IPS DF 4.7 (cell line): ENCODE results near the gene MYO18A.

ENCODE experiments used
- DNase-seq: peaks from one replicate; pipeline ENCODE4 v3.0.0-alpha.2; 2013; ENCODE audit warnings: low spot score; ENCODE audit errors: extremely low read depth

The MYO18A gene

DNA sequence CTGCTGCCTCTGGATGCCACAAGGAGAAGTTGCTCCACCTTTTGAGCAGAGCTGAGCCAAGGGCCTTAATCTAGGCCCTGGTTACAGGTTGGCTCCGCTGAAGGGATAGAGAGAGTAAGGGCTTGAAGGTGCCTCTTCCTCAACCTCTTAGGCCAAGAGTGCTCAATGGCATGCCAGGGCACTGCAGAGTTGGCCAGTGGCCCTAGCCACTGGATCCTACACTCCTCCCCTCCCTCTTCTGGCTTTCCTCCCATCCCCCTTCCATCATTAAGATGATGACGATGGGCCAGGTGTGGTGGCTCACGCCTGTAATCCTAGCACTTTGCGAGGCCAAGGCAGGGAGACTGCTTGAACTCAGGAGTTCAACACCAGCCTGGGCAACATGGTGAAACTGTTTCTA lies 50.5 kb downstream of the MYO18A start:
- DNase-seq, result no peak

DNA sequence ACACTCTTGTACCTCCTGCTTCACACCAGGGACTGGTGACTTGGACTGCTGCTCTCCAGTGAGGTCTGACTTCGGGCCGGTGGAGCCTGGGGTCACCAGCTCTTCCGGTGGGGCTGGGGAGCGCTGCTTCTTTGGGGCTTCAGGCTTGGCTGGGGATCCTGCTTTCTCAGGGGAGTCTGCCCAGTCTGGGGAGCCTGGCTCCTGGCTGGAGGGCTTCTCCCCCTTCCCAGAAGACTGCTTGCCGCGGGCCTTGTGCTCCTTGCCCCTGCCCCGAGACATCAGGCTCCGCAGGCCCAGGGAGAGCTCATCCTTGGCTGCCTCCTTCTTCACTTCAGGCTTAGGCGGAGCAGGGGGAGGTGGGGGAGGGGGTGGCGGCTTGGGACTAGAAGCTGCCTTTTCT lies 52.4 kb downstream of the MYO18A start:
- no peak for DNase-seq

DNA sequence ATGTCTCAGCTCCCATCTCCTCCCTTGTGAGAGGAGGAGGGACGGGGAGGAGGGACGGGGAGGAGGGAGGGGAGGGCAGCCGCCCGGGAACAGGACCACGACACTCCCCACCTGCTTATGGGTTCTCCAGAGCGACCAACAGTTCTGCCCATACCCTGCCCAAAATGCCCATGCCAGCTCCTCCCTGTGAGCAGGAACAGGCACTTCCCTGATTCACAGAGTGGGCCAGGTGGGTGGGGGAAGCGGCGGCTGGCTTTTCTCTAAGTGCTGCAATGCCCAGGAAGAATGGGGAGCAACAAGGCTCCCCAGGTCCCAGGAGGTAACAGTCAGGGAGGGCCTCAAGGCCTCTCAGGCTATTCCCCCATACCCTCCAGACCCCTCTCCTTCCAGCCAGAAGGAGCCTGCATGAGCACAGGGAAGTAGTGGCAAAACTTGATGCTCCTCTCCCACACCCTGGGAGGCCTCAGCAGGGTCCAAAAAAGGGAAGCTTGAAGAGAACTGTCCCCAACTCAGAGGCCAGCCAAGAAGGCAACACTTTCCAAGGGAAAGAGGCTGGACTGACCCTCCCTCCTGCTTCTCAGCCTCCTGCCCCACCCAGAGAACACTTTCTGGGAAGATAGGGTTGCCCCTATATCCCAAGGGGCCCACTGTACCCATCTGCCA lies 53.8 kb downstream of the MYO18A start:
- DNase-seq, result no peak

DNA sequence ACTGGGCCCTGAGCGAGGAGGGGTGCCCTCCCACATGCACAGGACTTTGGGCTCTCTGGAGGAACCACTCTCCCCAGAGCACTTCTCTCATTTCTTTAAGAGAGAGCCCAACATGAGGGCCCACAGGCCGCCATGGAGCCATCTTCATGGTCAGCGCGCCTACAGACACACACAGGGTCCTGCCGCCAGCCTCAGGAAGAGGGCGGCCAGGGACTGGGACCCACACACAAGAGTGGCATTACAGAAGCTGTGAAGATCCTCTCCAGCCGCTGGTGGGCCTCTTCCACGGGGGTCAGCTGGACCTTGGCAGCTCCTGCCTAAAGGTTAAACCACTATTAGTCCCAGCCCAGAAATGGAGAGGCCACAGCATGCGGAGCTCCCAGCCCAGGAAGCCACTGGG lies 54.5 kb downstream of the MYO18A start:
- DNase-seq, result no peak

DNA sequence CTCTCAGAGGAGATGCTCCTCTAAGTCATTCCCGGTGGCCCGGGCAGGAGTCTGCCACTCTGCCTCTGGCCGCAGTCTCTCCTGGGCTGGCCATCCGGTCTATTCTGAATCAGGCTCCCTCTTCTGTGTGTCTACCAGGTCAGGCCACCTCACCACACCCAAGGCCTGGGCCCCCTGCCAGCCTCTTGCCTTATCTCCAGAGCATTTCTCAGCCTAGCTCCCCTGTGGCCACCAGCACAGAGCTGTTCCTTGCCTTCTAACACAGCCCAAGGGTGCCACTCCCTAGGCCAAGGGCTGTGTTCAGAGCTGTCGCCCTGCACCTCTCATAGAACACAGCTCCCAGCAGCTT lies 55.3 kb downstream of the MYO18A start:
- no peak for DNase-seq

DNA sequence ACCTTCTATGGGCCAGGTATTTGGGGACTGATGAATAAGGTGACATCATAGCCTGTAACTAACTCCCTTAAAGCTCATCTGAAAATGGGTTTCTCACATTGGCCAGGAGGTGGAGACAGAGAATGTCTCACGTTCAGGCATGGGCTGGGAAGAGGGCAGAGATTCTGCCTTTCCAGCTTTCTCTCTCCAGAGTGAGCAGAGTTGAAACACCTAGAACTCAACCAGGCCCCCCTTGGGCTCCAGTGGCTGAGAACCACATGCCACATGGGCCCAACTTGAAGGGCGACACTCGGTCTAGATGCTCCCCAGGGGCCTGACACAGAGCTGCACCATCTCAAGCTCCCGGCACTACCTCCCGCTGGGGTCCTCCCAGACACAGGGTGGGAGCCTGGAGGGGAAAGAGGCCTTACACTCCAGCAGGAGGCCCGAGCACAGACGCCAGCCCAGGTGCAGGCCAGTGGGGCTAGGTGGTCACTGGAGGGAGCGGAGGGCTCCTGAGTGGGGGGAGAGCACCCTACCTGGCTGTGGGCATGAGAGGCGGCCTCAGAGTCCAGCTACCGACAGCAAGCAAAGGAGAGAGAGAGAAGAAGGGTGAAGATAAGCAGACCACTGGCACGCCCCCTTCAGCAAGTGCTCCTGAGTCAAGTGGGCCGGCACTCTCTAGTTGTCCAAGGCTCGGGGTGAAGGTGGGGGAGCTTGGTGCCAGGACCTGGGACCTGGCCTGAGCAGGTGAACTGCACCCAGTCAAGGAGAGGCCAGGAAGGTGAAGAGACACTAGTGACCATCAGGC lies 55.9 kb downstream of the MYO18A start:
- DNase-seq, result no peak

DNA sequence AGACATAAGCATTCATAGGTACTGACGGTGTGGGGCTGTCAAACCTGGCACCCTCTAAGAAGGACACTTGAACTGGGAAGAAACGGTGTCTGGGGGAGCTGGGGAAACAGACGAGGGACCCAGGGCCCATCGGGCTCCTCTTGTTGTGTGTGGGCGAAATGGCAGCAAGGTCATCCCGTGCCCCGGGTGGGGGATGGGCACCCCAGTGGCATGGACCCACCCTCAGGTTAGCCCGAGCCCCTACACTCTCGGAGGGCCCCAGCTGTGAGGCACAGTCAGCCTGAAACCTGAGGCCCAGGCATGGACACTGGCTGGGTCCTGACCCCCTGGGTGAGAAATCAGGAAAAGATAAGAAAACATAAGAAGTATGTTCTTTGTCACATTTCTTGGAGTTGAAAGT lies 57.1 kb downstream of the MYO18A start:
- DNase-seq, result no peak

DNA sequence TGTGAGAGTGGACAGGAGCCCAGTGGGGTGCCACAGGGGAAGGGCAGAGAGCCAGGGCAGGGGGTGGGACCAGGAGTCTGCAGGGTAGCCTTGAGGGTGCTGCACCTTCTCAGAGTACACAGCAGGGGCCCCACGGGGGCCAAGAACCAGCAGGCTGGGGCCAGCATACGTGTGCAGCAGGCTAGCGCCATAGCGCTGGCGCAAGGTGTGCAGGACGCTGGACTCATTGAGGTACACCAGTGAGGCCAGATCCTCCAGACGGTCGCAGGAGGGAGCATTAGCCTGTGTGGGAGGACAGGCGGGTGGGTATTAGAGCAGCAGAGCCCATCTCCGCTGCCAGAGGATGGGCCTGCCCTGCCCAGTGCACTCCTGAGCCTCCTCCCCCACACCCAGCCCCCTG lies 58.8 kb downstream of the MYO18A start:
- no peak for DNase-seq

DNA sequence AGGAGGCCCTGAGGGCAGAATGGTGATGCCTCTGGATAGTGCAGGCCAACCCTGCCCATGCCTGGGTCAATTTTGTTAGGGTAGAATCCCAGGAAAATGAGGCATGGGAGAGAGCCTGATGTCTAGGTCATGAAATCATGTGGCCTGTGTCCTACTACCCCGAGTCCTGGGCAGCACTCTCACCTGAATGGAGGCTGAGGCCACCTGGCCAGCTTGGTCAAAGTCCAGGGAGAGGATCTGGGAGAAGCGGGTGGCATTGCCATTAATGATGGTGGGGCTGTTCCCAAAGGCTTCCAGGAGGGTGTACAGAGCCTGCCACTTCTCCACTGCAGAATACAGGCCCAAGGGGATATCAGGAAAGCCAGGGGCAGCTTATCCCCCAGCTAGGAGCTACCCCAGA lies 59.8 kb downstream of the MYO18A start:
- no peak for DNase-seq

DNA sequence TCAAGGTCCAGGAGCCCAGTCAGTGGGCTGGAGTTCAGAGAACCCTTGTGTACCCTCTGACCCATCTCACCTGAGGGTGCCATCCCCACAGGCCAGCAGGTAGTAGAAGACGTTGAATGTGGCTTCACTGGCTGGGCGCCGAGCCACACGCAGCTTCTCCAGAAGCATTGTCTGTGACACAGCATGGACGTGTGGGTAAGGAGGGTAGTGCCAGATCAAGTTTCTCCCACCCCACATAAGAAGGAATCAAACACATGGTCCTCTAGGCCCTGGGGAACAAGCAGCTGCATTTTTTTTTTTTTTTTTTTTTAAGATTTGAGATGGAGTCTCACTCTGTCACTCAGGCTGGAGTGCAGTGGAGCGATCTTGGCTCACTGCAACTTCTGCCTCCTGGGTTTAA lies 60.9 kb downstream of the MYO18A start:
- DNase-seq, result no peak

DNA sequence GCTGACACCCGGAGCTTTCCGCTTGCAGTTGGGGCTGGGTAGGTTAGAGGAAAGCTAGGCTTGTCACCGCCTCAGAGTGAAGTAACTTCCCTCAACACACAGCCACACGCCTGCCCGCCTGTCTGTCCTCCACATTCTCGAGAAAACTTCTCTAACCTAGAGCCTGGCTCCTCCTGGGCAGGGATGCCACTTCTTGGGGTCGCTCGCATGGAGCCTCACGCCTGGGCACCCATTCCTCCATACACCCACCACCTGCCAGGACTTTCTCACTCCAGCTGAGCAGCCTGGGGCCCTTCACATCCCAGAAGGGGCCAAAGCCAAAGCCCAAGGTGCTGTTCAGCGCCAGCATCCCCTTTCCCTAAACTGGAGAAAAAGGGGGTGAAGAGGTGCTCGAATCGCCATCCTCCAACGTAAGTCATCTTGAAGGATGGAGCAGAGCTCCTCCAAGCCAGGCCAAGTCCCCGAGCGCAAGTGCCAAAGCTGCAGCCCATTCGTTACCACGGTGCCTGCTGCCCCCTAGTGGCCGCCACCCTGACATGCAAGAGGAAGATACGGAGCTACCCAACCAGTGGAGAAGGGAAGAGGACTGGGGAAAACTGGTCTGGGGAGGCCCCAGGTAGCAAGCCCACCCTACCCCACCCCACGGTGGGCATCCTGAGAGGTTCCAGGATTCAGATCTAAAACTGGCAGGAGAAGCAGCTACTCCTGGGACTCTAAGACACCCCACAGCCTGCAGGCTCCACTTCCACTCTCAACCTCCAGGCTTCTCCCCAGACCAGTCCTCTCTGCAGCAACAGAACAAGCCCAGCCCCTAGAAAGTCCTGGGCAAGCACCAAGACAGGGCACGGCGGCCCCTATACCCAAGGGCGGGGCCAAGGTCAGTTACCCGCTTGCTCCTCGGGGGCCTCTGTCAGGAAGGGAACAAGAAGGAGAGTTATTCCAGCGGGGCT lies 63.1 kb downstream of the MYO18A start:
- DNase-seq, result no peak

DNA sequence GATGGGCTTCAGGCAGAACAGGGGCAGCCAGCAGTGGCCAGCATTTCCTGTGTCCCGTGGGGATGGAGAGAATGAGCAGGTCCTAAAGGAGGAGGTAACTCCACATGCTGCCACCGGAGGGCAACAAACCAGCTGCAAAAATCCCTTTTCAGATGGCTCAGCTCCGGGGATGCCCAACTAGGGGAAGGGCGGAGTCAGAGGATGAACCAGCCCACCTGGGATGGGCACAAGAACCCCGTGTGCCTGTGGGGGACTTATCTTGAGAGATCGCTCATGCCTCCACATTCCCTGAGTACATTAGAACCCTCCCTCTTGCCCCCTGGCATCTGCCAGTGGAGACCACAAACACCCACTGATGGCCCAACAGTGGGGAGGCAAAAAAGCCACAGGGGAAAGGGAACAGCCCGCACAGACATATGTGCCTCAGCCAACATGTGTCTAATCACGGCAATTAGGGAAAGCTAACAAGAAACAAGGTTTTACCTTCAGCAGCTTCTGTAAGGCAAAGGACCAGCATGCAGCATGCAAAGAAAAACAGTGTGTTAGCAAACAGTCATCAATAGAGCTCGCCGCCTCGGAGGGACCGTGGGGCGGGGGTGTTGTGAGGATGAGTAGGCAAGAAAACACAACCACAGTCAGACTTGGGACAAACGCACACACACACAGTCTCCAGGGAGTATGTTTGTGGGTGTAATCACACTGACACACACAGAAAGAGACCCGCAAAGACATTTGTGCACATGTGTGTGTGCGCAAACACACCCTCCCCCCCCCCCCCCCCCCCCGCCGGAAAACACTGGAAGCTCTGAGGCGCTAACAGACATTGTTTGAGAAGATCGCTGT lies 64.0 kb downstream of the MYO18A start:
- no peak for DNase-seq

DNA sequence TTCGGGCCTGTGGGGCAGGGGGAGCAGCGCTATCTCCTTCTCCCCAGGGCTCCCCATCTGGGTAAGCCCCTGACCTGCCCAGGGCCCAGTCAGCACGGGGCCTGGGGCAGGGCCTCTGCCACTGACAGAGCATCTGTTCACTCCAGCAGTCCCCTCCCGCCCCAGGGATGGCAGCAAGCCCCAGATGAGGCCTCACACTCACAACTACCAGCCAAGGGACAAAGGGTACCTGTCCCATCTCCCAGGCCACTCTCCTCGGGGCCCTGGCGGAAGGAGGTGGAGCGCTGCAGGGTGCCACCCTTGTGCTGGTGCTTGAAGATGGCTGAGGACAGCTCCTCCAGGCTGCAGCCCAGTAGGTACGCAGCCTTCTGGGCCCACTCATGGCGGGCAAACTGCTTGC lies 64.8 kb downstream of the MYO18A start:
- no peak for DNase-seq

DNA sequence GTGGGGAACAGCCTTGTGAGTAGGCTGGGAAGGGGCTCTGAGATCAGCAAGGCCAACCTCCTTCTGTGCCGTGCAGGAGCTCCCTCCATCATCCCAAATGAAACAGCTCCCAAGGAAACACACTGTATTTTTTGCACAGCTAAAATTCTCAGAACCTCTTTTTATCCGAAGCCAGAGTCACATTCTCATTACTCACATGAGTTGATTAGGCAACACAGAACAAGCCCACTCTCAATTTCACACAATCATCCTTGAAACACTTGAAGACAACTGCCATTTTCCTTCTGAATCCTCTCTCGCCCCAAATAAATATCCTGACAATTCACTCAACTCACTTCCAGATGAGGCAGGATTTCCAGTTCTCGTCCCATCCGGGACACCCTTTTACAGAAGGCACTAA lies 66.1 kb downstream of the MYO18A start:
- DNase-seq, result no peak

DNA sequence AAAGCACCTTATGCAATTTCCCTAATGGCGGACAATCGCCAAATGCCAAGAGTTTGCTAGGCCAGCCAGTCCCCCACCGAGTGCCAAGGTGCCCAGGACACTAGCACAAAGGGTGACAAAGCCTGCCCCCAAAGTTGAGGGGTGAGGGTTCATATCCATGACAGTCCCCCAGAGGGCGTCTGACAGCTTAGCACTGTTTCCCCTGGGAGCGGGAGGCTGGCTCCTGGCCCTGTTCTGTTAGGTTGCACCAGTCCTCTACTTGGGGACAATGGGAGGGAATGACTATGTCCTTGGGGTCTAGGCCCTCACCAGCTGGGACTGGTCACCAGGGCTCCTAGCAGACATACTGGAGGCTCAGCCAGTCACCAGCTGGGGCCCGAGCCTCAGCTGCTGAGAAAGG lies 66.9 kb downstream of the MYO18A start:
- no peak for DNase-seq

DNA sequence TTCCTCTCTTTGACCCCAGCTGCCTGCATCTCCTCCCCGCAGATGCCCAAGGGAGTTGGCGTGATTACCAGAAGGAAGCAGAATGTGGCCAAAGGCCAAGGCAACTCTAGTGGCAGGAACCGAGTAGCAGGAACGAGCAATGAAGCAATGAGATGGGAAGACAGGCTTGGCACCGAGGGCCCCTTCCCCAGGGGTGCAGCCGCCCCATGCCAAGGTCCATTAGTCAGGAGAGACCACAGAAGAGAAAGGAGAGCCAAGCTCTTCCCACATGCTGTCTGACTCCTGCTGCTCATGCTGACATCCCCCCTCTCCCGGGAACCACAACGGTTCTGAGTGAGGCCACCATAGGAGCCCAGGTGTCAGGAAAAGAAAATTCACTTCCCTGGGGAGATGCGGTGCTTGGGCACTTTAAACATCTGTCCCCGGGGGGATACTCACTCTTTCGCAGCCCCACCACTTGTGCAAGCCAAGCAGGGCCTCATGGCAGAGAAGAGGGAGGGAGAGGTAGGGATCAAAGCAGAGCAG lies 67.4 kb downstream of the MYO18A start:
- no peak for DNase-seq

DNA sequence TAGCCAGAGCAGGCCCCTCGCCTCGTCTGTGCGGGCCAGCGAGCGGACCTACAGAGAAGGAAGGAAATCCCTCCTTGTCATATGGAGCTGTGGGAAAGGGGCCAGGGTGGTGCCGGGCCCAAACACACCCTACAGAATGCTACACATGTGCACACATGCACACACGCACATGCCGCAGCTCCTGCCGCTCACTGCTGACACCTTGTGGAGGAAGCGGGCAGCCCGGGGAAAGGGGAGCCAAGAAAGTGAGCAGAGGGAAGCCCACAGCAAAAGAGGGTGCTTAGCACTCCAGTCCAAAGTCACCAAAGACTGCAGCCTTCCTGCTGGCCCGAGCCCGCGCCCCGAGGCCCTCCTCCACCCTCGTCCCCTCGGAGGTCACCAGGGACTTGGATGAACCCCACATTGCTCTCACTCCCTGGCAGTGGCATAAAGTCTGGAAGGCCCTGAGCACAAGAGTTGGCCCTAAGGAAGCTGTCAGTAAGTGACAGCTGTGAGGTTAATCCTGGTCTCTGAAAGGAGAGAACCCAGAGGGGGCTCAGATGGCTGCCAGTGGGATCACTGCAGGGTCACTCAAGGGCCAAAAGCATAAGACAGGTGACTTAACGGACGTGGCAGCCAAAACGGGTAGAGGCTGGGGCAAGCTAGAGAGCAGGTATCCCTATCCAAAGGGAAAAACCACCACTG lies 68.2 kb downstream of the MYO18A start:
- no peak for DNase-seq

DNA sequence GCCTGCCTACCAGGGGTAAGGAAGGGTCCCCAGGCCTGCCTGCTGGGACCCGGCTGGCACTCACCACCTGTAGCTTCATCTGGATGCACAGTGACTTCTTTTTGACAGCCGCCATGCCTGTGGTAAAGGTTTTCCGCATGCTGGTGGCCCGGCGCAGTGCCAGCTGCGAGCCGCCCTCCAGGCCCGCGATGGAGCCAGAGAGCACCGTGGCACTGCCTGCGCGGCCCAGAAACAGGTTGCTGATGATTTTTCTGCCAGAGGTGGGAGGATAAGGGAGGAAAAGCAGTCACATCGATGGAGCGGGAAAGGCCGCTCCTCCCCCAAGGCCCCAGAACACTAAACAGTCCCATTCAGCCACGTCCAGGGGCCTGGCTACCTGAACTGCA lies 69.8 kb downstream of the MYO18A start:
- DNase-seq, result no peak

DNA sequence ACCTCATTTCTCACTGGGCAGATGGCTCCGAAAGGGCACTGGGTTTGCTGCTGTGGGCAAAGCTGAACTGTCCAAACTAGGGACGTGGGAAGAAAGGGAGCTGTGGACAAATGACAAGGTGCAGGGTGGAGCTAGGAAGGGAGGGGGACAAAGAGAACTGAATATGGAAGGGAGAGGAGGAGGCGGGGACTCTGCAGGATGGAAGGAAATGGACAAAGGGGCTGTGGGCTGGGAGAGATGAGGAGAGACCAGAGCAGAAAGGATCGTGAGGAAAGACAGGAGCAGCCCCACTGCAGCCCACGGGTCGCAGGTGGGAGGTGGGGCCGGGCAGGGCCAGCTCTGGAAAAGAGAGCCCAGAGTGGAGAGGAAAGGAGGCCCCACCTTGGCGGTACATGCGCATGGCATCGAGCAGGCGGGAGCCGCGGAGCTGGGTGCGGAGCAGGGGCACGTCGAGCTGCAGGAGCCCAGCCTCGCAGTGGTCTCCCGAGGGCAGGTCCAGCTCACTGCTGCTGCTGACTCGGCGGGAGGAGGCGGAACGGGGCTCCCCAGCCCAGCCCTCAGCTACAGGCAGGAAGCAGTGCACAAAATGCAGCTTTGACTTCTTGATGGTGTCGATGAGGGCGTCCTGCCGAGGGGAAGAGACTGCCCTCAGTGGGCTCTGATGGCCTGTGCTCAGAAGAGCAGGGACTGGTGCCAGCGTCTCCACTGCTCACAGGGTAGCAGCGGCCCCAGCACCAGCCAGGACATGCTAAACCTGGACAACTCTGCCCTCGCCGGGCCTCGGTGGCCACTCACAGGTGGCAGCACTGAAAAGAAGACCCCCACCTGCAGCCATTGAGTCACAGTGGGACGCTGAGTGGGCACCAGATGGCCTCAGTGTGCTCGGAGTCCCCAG lies 70.5 kb downstream of the MYO18A start:
- no peak for DNase-seq
